ENCODE measurements around the gene ENTR1.

GRCh38 chr9:136421791-136422190 is 11.4 kb upstream of the ENTR1 start:
- TF ChIP-seq CTCF (IDR thresholded peaks at IDR 0.05) (no peak), POLR2A (IDR thresholded peaks at IDR 0.05) (no peak)

Measured in uterus (tissue), 2 donors.